Hepatocyte (in vitro differentiated cells): ENCODE measurements around the gene PRKAG2.

Experiments used
- CTCF ChIP-seq: fragments of 200-600 bp; sonication (generic); IDR thresholded peaks from 2 replicates; pipeline ENCODE4 v1.5.1; 2016; ENCODE audit warnings: antibody characterized with exemption, mild to moderate bottlenecking; ENCODE audit not compliant: poor library complexity
- EZH2 ChIP-seq: fragments of 200-600 bp; sonication (generic); IDR thresholded peaks from 2 replicates; pipeline ENCODE4 v1.6.1; 2016; ENCODE audit warnings: antibody characterized with exemption, mild to moderate bottlenecking, borderline replicate concordance
- EZH2phosphoT487 ChIP-seq: fragments of 200-600 bp; sonication (generic); IDR thresholded peaks from one replicate; pipeline ENCODE4 v1.6.1; 2018; ENCODE audit warnings: antibody characterized with exemption, mild to moderate bottlenecking, low read depth, moderate library complexity; ENCODE audit not compliant: unreplicated experiment, severe bottlenecking

GRCh38 chr7:151590071-151590849 is 286.7 kb downstream of the PRKAG2 start:
- TF ChIP-seq CTCF (no peak), EZH2phosphoT487 (no peak), EZH2 (no peak)
